ENCODE measurements around the gene MRGPRD.

DNA sequence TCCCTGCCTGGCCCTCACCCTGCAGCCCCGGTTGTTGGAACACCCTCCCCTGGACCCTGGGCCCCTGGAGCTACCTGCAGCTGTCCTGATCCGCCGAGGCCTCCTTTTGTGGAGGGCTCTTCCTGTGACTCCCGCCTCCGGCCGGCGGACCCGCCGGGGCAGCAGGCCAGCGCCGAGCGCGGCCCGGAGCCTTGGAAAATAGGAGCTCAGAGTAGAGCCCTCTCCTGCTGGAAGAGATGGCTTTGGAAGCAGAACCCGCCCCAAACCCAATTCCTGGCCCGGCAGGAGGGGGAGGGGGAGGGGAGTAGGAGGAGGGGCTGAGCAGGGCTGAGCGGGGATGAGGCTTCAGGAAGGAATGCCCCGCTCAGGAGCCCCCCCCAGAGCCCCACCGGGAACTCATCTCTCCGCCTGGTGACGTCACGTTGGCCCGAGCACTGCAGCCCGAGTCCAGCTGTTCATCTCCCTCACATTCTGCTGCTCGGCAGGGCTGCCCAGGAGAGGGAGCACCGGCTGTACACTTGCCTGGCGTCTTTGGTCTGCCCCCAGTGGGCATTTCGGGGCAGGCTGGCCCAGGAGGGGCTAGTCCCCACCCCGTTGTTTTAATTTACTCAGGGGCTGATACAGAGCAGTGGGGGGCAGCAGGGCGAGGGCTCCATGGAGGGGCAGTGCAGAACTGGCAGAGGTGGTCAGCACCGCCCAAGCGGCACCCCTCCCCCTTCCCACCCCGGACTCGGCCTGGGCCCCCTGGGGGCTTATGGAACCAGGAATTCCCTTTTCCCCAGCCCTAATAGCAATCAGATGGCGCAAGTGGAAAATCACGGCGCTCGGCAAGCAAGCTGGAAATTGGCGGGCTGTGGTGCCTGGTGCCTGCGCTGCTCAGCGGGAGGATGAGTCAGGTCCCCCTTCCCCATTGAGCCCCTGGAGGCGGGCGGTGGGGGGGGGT lies 32.5 kb upstream of the MRGPRD start, which contains the start of gene MRGPRF:
- TF ChIP-seq, protein P1, sequence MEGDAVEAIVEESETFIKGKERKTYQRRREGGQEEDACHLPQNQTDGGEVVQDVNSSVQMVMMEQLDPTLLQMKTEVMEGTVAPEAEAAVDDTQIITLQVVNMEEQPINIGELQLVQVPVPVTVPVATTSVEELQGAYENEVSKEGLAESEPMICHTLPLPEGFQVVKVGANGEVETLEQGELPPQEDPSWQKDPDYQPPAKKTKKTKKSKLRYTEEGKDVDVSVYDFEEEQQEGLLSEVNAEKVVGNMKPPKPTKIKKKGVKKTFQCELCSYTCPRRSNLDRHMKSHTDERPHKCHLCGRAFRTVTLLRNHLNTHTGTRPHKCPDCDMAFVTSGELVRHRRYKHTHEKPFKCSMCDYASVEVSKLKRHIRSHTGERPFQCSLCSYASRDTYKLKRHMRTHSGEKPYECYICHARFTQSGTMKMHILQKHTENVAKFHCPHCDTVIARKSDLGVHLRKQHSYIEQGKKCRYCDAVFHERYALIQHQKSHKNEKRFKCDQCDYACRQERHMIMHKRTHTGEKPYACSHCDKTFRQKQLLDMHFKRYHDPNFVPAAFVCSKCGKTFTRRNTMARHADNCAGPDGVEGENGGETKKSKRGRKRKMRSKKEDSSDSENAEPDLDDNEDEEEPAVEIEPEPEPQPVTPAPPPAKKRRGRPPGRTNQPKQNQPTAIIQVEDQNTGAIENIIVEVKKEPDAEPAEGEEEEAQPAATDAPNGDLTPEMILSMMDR (IDR thresholded peaks at IDR 0.05; ENCODE audit: low read depth, low read length): no peak
- TF ChIP-seq EZH2phosphoT487 (IDR thresholded peaks at IDR 0.05; ENCODE audit: low read depth): no peak
